Suppressor macrophage treated with lipopolysaccharide for 1 hour (primary cell): ENCODE measurements around the gene KRAS.
A peak's percentile ranks its signal among the peaks of the same experiment; 100 is the strongest.

Experiments used
- DNase-seq, 3 donors: peaks; one replicate each; pipeline ENCODE4 v3.0.0-alpha.2; 2020 to 2022

KRAS gene

GRCh38 chr12:25254271-25254880 lies 3.6 kb upstream of the KRAS start:
- no peak for DNase-seq

GRCh38 chr12:25253371-25254068 lies 2.8 kb upstream of the KRAS start:
- no peak for DNase-seq

- DNase-seq = no peak
These were observed 2.2 kb upstream of the KRAS start for GRCh38 chr12:25252946-25253345.

GRCh38 chr12:25251769-25252168 lies 1.0 kb upstream of the KRAS start:
- no peak for DNase-seq

GRCh38 chr12:25249931-25250738 lies 594 bp downstream of the KRAS start:
- DNase-seq = peak; percentile 60 to 86 (median 73)

GRCh38 chr12:25248732-25249131 lies 2.0 kb downstream of the KRAS start:
- no peak for DNase-seq

GRCh38 chr12:25248137-25248536 lies 2.6 kb downstream of the KRAS start:
- DNase-seq = no peak

- DNase-seq = no peak
These were observed 5.2 kb downstream of the KRAS start for GRCh38 chr12:25245491-25245890.

GRCh38 chr12:25243680-25243990 lies 7.1 kb downstream of the KRAS start:
- DNase-seq = no peak

- DNase-seq = peak in 2 of 3 donors; percentile 14 to 40
These were observed 7.6 kb downstream of the KRAS start for GRCh38 chr12:25242981-25243679.

GRCh38 chr12:25241167-25242020 lies 9.3 kb downstream of the KRAS start:
- DNase-seq = peak; percentile 74 to 85 (median 80)

- no peak for DNase-seq
These were observed 14.1 kb downstream of the KRAS start for GRCh38 chr12:25236626-25237025.

- peak in 2 of 3 donors; percentile 3 to 26 for DNase-seq
These were observed 14.5 kb downstream of the KRAS start for GRCh38 chr12:25236190-25236589.

- no peak for DNase-seq
These were observed 37.4 kb downstream of the KRAS start for GRCh38 chr12:25213338-25213737.

- DNase-seq = no peak
These were observed 42.2 kb downstream of the KRAS start for GRCh38 chr12:25208554-25208953.

GRCh38 chr12:25207846-25208245 lies 42.9 kb downstream of the KRAS start:
- DNase-seq = no peak

GRCh38 chr12:25207411-25207810 lies 43.3 kb downstream of the KRAS start:
- no peak for DNase-seq

- no peak for DNase-seq
These were observed 48.6 kb downstream of the KRAS start for GRCh38 chr12:25202137-25202536.

GRCh38 chr12:25200703-25201102 lies 50.0 kb downstream of the KRAS start:
- DNase-seq = no peak

- peak in 2 of 3 donors; percentile 26 to 28 for DNase-seq
These were observed 53.1 kb downstream of the KRAS start for GRCh38 chr12:25197608-25198007.

GRCh38 chr12:25195056-25195971 lies 55.4 kb downstream of the KRAS start, which contains the start of the genes DNAI7 and ETFRF1:
DNAI7 (minus strand) TSS chr12:25195160; CDS start chr12:25195078, 82 bp downstream.
ETFRF1 (plus strand) TSS chr12:25195237; CDS start chr12:25203957, 8,720 bp downstream.
- DNase-seq = peak; percentile 95 to 99 (median 97)
